K562 (cell line): ENCODE measurements around the gene FGF22. TPM values are rescaled to one million over a fixed set of nuclear protein-coding genes. Genes with fewer than 3 reads are reported as not detected.

Experiments used
- CC2D1A ChIP-seq: fragments of 450-650 bp; IDR thresholded peaks from 2 replicates; pipeline ENCODE4 v1.6.1; 2017; ENCODE audit warnings: mild to moderate bottlenecking
- GATA2 ChIP-seq: sonication (generic); formaldehyde crosslinking; IDR thresholded peaks from 2 replicates; pipeline ENCODE4 v1.4.0; 2020; ENCODE audit warnings: mild to moderate bottlenecking, missing genetic modification reagents
- HNRNPK ChIP-seq: fragments of 200-400 bp; formaldehyde crosslinking; IDR thresholded peaks from one replicate; pipeline ENCODE4 v1.6.1; 2018; ENCODE audit warnings: mild to moderate bottlenecking, low read depth, low read length; ENCODE audit not compliant: poor library complexity, severe bottlenecking
- KAT7 ChIP-seq: sonication (generic); formaldehyde crosslinking; IDR thresholded peaks from 2 replicates; pipeline ENCODE4 v1.8.0; 2022; ENCODE audit warnings: missing genetic modification reagents, mild to moderate bottlenecking, borderline replicate concordance
- PPARD ChIP-seq: fragments of 250-450 bp; sonication (Bioruptor Pico); IDR thresholded peaks from 2 replicates; pipeline ENCODE4 v1.8.0; 2022; ENCODE audit warnings: inconsistent platforms, mild to moderate bottlenecking, moderate library complexity
- SAP30 ChIP-seq: fragments of 200-600 bp; sonication (generic); IDR thresholded peaks from 2 replicates; pipeline ENCODE4 v1.6.1; 2012; ENCODE audit warnings: borderline replicate concordance, low read depth, mild to moderate bottlenecking, moderate library complexity, low read length, control low read depth, inconsistent platforms; ENCODE audit not compliant: insufficient read depth, poor library complexity, severe bottlenecking
- ZNF766 ChIP-seq: fragments of 200-800 bp; sonication (Bioruptor generic); conservative IDR thresholded peaks from 2 replicates; pipeline ENCODE4 v1.6.1; 2016; ENCODE audit warnings: missing genetic modification characterization, missing compliant biosample characterization
- polyA plus RNA-seq, 8 experiments: library from polyadenylated mRNA; depleted of rRNA in 4 of 8; stranded (reverse) in 5 of 8; unstranded in 3 of 8; fragments of >200 nt; fragmentation: Nextera tagmentation in 2 of 8; fragmentation: Illumina TruSeq in 1 of 8; extraction: Ambion mirVana in 2 of 8; extraction: Trizol in 1 of 8; gene quantifications; 2 replicates each; pipeline versions ENCODE4 v1.2.1 to v1.2.3, GENCODE V29; 2011 to 2014; ENCODE audit warnings: inconsistent platforms in 1 of 8, missing spikeins in 1 of 8
- total RNA-seq, 7 experiments: library from RNA; depleted of rRNA in 6 of 7; stranded (reverse); fragments of >200 nt in 6 of 7; fragmentation: Illumina TruSeq in 2 of 7; extraction: Trizol in 2 of 7; gene quantifications; 2 replicates each; pipeline versions ENCODE4 v1.2.1 to v1.2.3, GENCODE V29; 2011 to 2021; ENCODE audit warnings: low replicate concordance in 1 of 7
- TF ChIP-seq, protein P1 (sequence below): sonication (generic); formaldehyde crosslinking; IDR thresholded peaks from 2 replicates; pipeline ENCODE4 v1.8.0; 2022; ENCODE audit warnings: missing genetic modification reagents, mild to moderate bottlenecking, borderline replicate concordance
- TF ChIP-seq, protein P2 (sequence below): fragments of 450-650 bp; IDR thresholded peaks from 2 replicates; pipeline ENCODE4 v1.6.1; 2014; ENCODE audit warnings: low read depth, mild to moderate bottlenecking, moderate library complexity, borderline replicate concordance
- TF ChIP-seq, protein P3 (sequence below): fragments of 250-450 bp; sonication (Bioruptor Pico); IDR thresholded peaks from 2 replicates; pipeline ENCODE4 v1.8.0; 2021; ENCODE audit warnings: moderate library complexity, mild to moderate bottlenecking, inconsistent platforms
- TF ChIP-seq, protein P4 (sequence below): IDR thresholded peaks from 3 replicates; pipeline ENCODE4 v1.6.1; 2011; ENCODE audit warnings: borderline replicate concordance, mild to moderate bottlenecking, moderate library complexity; ENCODE audit not compliant: insufficient read length; ENCODE audit errors: extremely low read depth
- TF ChIP-seq, protein P5 (sequence below): fragments of 250-450 bp; sonication (Bioruptor Pico); IDR thresholded peaks from 2 replicates; pipeline ENCODE4 v1.4.0; 2020; ENCODE audit warnings: mild to moderate bottlenecking
- TF ChIP-seq, protein P6 (sequence below), 2 experiments: IDR thresholded peaks; 2 replicates each; pipeline ENCODE4 v1.6.1; 2012; ENCODE audit warnings: improper control_type of control experiment in 2 of 2, low read depth in 2 of 2, low read length in 2 of 2, borderline replicate concordance in 1 of 2

The FGF22 gene
- total and polyA plus RNA-seq, 9 of the 15 experiments (the other 6 are each of a cell fraction or from before 2014, with no cell fraction given), result 0.14 to 2.2 (median 0.86) TPM; not detected in 4

- TF ChIP-seq, protein P1, sequence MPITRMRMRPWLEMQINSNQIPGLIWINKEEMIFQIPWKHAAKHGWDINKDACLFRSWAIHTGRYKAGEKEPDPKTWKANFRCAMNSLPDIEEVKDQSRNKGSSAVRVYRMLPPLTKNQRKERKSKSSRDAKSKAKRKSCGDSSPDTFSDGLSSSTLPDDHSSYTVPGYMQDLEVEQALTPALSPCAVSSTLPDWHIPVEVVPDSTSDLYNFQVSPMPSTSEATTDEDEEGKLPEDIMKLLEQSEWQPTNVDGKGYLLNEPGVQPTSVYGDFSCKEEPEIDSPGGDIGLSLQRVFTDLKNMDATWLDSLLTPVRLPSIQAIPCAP, result no peak
- TF ChIP-seq, protein P2, sequence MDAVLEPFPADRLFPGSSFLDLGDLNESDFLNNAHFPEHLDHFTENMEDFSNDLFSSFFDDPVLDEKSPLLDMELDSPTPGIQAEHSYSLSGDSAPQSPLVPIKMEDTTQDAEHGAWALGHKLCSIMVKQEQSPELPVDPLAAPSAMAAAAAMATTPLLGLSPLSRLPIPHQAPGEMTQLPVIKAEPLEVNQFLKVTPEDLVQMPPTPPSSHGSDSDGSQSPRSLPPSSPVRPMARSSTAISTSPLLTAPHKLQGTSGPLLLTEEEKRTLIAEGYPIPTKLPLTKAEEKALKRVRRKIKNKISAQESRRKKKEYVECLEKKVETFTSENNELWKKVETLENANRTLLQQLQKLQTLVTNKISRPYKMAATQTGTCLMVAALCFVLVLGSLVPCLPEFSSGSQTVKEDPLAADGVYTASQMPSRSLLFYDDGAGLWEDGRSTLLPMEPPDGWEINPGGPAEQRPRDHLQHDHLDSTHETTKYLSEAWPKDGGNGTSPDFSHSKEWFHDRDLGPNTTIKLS, result no peak
- peak; percentile 21; the same call in 1 of the 2 replicates for TF ChIP-seq CC2D1A
- TF ChIP-seq PPARD (CRISPR knock-in tag), result no peak
- TF ChIP-seq KAT7 (CRISPR knock-in tag), result no peak
- TF ChIP-seq GATA2 (CRISPR knock-in tag), result peak; percentile 82
- TF ChIP-seq, protein P3, sequence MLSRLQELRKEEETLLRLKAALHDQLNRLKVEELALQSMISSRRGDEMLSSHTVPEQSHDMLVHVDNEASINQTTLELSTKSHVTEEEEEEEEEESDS, result no peak
- TF ChIP-seq ZNF766 (CRISPR knock-in tag), result no peak
- no peak for TF ChIP-seq HNRNPK
- TF ChIP-seq, protein P4, sequence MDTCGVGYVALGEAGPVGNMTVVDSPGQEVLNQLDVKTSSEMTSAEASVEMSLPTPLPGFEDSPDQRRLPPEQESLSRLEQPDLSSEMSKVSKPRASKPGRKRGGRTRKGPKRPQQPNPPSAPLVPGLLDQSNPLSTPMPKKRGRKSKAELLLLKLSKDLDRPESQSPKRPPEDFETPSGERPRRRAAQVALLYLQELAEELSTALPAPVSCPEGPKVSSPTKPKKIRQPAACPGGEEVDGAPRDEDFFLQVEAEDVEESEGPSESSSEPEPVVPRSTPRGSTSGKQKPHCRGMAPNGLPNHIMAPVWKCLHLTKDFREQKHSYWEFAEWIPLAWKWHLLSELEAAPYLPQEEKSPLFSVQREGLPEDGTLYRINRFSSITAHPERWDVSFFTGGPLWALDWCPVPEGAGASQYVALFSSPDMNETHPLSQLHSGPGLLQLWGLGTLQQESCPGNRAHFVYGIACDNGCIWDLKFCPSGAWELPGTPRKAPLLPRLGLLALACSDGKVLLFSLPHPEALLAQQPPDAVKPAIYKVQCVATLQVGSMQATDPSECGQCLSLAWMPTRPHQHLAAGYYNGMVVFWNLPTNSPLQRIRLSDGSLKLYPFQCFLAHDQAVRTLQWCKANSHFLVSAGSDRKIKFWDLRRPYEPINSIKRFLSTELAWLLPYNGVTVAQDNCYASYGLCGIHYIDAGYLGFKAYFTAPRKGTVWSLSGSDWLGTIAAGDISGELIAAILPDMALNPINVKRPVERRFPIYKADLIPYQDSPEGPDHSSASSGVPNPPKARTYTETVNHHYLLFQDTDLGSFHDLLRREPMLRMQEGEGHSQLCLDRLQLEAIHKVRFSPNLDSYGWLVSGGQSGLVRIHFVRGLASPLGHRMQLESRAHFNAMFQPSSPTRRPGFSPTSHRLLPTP, result no peak
- no peak for TF ChIP-seq SAP30
- TF ChIP-seq, protein P5, sequence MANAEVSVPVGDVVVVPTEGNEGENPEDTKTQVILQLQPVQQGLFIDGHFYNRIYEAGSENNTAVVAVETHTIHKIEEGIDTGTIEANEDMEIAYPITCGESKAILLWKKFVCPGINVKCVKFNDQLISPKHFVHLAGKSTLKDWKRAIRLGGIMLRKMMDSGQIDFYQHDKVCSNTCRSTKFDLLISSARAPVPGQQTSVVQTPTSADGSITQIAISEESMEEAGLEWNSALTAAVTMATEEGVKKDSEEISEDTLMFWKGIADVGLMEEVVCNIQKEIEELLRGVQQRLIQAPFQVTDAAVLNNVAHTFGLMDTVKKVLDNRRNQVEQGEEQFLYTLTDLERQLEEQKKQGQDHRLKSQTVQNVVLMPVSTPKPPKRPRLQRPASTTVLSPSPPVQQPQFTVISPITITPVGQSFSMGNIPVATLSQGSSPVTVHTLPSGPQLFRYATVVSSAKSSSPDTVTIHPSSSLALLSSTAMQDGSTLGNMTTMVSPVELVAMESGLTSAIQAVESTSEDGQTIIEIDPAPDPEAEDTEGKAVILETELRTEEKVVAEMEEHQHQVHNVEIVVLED, result no peak
- TF ChIP-seq, protein P6, sequence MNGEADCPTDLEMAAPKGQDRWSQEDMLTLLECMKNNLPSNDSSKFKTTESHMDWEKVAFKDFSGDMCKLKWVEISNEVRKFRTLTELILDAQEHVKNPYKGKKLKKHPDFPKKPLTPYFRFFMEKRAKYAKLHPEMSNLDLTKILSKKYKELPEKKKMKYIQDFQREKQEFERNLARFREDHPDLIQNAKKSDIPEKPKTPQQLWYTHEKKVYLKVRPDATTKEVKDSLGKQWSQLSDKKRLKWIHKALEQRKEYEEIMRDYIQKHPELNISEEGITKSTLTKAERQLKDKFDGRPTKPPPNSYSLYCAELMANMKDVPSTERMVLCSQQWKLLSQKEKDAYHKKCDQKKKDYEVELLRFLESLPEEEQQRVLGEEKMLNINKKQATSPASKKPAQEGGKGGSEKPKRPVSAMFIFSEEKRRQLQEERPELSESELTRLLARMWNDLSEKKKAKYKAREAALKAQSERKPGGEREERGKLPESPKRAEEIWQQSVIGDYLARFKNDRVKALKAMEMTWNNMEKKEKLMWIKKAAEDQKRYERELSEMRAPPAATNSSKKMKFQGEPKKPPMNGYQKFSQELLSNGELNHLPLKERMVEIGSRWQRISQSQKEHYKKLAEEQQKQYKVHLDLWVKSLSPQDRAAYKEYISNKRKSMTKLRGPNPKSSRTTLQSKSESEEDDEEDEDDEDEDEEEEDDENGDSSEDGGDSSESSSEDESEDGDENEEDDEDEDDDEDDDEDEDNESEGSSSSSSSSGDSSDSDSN (IDR thresholded peaks at IDR 0.05; ENCODE audit: borderline replicate concordance in 1 of 2, low read depth in 2 of 2, low read length in 2 of 2), result 0 out of 4 replicates have a peak, but pooled peaks of 1 of the 2 experiments have one; percentile 58
These were observed 28.7 kb upstream of the FGF22 start (continued) for GRCh38 chr19:610801-611480.
